Effector memory CD8-positive, alpha-beta T cell (primary cell): ENCODE results near the gene UTS2B.

Experiments used
- ATAC-seq: fragments of 150-1000 bp; cut with Tn5 transposase; replicated peaks from 2 replicates; pipeline ENCODE4 v1.10.0; 2021; ENCODE audit warnings: mild to moderate bottlenecking, moderate library complexity
- DNase-seq, 3 experiments: peaks; one replicate each; pipeline ENCODE4 v3.0.0; 2021
- H3K27ac Mint-ChIP-seq, 2 donors: one replicate each; pipeline ENCODE4 v1.8.0; 2022; ENCODE audit warnings: mild to moderate bottlenecking in 2 of 2, mixed read lengths in 2 of 2, moderate library complexity in 2 of 2
- H3K27me3 Mint-ChIP-seq, 2 donors: one replicate each; pipeline ENCODE4 v1.8.0; 2022; ENCODE audit warnings: mixed read lengths in 2 of 2
- H3K36me3 Mint-ChIP-seq: one replicate; pipeline ENCODE4 v1.8.0; 2022; ENCODE audit warnings: mild to moderate bottlenecking, moderate library complexity, mixed read lengths; ENCODE audit not compliant: insufficient read depth
- H3K4me1 Mint-ChIP-seq, 2 donors: one replicate each; pipeline ENCODE4 v1.8.0; 2022; ENCODE audit warnings: low read depth in 2 of 2, mixed read lengths in 2 of 2
- H3K4me3 Mint-ChIP-seq, 2 donors: one replicate each; pipeline ENCODE4 v1.8.0; 2022; ENCODE audit warnings: mild to moderate bottlenecking in 2 of 2, mixed read lengths in 2 of 2, moderate library complexity in 2 of 2
- H3K9me3 Mint-ChIP-seq, 2 donors: one replicate each; pipeline ENCODE4 v1.8.0; 2022; ENCODE audit warnings: mixed read lengths in 2 of 2

Gene UTS2B

GRCh38 chr3:191328383-191328961, 1.9 kb downstream of the UTS2B start:
- H3K4me1 Mint-ChIP-seq = peaks cover 5 to 11% of the 10 kb centered on the region in 2 donors
- ATAC-seq (no peak), DNase-seq (peak in 2 of 3 experiments; percentile 8 to 17)
- no peaks in the 10 kb centered on the region for H3K9me3 Mint-ChIP-seq
- H3K36me3 Mint-ChIP-seq = peaks cover 3% of the 10 kb centered on the region
- H3K4me3 Mint-ChIP-seq = peak overlapping the region; percentile 67 to 71
- H3K27me3 Mint-ChIP-seq = peaks cover 0 to 7% of the 10 kb centered on the region in 2 donors
- peak overlapping the region; percentile 63 to 93 for H3K27ac Mint-ChIP-seq

- DNase-seq = no peak
- no peak for ATAC-seq
- Mint-ChIP-seq H3K4me3 (no peak overlapping the region), H3K27me3 (peaks cover 0 to 7% of the 10 kb centered on the region in 2 donors), H3K36me3 (peaks cover 3% of the 10 kb centered on the region), H3K9me3 (no peaks in the 10 kb centered on the region), H3K27ac (no peak overlapping the region), H3K4me1 (peaks cover 5 to 11% of the 10 kb centered on the region in 2 donors)
These were observed 2.8 kb downstream of the UTS2B start for GRCh38 chr3:191327526-191327925.

DNA sequence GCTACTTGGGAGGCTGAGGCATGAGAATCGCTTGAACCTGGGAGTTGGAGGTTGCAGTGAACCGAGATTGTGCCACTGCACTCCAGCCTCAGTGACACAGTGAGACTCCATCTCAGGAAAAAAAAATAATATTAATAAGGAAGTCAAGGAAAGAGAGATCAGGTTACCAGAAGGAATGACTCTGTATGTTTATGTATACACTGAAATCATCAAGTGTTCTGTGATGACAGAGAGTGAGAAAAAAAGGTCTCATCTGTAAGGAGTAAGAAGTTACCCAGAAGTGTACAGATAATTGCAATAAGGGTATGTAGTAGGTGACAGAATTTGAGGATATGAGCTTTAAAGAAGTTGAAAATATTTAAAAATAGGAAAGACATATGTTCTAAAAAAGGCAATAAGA, 5.4 kb downstream of the UTS2B start:
- no peaks in the 10 kb centered on the region for H3K9me3 Mint-ChIP-seq
- peaks cover 0 to 7% of the 10 kb centered on the region in 2 donors for H3K27me3 Mint-ChIP-seq
- H3K4me1 Mint-ChIP-seq = peaks cover 0 to 3% of the 10 kb centered on the region in 2 donors
- DNase-seq (no peak), ATAC-seq (no peak)
- peaks cover 3% of the 10 kb centered on the region for H3K36me3 Mint-ChIP-seq
- H3K27ac Mint-ChIP-seq = no peak overlapping the region
- no peak overlapping the region for H3K4me3 Mint-ChIP-seq

DNA sequence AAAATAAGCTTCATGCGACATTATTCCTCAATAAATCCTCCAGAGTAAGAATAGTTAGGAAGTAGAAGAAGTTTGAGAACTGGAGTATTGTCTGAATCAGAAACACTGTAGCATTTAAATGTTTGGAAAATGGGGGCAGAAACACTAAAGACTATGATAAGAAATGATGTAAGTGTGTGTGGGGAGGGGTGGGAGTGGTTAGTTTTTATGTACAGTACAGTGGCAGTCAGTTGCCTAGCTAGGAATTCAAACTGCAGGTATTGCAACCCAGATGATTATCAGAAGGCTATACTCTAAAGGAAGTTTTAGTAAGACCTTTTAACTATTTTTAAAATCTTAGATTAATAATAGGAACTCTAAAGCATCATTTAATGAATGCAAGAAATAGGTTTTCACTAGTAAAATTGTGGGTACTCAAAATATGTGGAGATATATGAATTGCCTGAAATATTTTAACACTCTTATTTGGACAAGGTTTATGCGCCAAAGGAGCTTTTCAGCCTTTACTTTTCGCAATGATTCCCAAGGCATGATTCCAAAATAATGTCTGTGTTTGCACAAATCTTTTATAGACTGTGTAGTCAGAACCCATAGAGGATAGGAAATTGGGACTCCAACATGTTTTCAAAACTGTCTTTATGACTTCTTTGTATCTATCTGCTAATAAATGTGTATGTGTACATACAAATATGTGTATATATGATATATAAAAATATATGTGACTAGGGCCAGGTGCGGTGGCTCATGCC, 9.1 kb downstream of the UTS2B start:
- Mint-ChIP-seq H3K27me3 (no peaks in the 10 kb centered on the region), H3K4me1 (no peaks in the 10 kb centered on the region), H3K36me3 (no peaks in the 10 kb centered on the region), H3K9me3 (no peaks in the 10 kb centered on the region), H3K27ac (no peak overlapping the region), H3K4me3 (no peak overlapping the region)
- DNase-seq (no peak), ATAC-seq (no peak)

- no peak for ATAC-seq
- H3K27ac Mint-ChIP-seq = no peak overlapping the region
- no peaks in the 10 kb centered on the region for H3K9me3 Mint-ChIP-seq
- H3K27me3 Mint-ChIP-seq = no peaks in the 10 kb centered on the region
- no peaks in the 10 kb centered on the region for H3K4me1 Mint-ChIP-seq
- no peaks in the 10 kb centered on the region for H3K36me3 Mint-ChIP-seq
- DNase-seq = no peak
- no peak overlapping the region for H3K4me3 Mint-ChIP-seq
These were observed 10.0 kb downstream of the UTS2B start for GRCh38 chr3:191320316-191320715.

DNA sequence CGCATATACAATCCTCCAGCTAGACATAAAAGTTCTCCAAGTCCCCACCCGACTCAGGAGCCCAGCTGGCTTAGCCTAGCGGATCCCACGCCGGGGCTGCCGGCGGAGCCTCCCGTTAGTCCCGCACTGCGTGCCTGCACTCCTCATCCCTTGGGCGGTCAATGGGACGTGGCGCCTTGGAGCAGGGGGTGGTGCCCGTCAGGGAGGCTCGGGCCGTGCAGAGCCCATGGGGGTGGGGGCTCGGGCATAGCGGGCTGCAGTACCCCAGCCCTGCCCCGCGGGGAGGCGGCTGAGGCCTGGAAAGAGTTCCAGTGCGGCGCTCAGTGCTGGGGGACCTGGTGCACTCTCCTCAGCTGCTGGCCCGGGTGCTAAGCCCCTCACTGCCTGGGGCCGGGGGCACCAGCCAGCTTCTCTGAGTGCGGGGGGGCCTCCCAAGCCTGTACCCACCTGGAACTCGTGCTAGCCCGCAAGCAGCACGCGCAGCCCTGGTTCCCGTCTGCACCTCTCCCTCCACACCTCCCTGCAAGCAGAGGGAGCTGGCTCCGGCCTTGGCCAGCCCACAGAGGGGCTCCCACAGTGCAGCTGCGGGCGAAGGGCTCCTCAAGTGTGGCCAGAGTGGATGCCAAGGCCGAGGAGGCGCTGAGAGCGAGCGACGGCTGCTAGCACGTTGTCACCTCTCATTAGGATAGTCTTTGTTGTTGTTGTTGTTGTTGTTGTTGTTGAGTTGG, 13.3 kb downstream of the UTS2B start:
- Mint-ChIP-seq H3K9me3 (no peaks in the 10 kb centered on the region), H3K36me3 (no peaks in the 10 kb centered on the region), H3K4me1 (no peaks in the 10 kb centered on the region), H3K27ac (no peak overlapping the region), H3K4me3 (no peak overlapping the region), H3K27me3 (no peaks in the 10 kb centered on the region)
- ATAC-seq (no peak), DNase-seq (no peak)

DNA sequence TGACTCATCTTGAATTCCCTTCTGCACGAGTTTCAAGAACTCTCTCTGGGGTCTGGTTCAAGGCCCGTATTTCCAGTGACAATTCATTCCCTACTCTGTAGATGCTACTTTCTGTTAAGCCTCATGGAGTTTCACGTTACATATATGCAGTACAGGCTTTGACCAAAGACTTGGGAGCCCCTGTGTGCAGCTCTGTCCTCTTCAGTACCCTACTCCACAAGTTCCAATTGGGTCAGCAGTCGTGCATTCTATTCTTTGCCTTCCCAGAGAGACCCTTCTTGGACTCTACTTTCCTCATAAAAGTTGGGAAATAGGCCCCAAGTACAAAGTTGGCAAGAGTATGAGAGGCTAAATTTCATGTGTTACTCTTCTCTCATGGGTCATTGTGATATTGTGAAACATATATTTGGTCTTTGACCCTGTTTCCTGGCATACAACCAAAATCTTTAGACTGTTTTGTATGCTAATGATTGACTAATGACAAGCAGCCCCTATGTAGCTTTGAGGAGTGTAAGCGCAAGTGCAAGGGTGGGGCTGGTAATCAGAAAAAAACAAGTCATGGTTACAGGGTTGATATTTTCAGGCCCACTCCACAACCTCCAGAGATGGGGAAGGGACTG, 16.1 kb downstream of the UTS2B start:
- Mint-ChIP-seq H3K36me3 (no peaks in the 10 kb centered on the region), H3K27ac (no peak overlapping the region), H3K27me3 (no peaks in the 10 kb centered on the region), H3K4me1 (no peaks in the 10 kb centered on the region), H3K9me3 (no peaks in the 10 kb centered on the region), H3K4me3 (no peak overlapping the region)
- DNase-seq (no peak), ATAC-seq (no peak)

GRCh38 chr3:191313296-191313695, 17.0 kb downstream of the UTS2B start:
- no peaks in the 10 kb centered on the region for H3K9me3 Mint-ChIP-seq
- no peaks in the 10 kb centered on the region for H3K36me3 Mint-ChIP-seq
- no peaks in the 10 kb centered on the region for H3K27me3 Mint-ChIP-seq
- no peak overlapping the region for H3K4me3 Mint-ChIP-seq
- no peaks in the 10 kb centered on the region for H3K4me1 Mint-ChIP-seq
- ATAC-seq (no peak), DNase-seq (no peak)
- no peak overlapping the region for H3K27ac Mint-ChIP-seq

GRCh38 chr3:191307341-191307740, 23.0 kb downstream of the UTS2B start:
- H3K4me1 Mint-ChIP-seq = no peaks in the 10 kb centered on the region
- no peaks in the 10 kb centered on the region for H3K27me3 Mint-ChIP-seq
- H3K4me3 Mint-ChIP-seq = no peak overlapping the region
- ATAC-seq = no peak
- H3K36me3 Mint-ChIP-seq = peaks cover 2% of the 10 kb centered on the region
- H3K9me3 Mint-ChIP-seq = peaks cover 0 to 2% of the 10 kb centered on the region in 2 donors
- H3K27ac Mint-ChIP-seq = no peak overlapping the region
- no peak for DNase-seq

DNA sequence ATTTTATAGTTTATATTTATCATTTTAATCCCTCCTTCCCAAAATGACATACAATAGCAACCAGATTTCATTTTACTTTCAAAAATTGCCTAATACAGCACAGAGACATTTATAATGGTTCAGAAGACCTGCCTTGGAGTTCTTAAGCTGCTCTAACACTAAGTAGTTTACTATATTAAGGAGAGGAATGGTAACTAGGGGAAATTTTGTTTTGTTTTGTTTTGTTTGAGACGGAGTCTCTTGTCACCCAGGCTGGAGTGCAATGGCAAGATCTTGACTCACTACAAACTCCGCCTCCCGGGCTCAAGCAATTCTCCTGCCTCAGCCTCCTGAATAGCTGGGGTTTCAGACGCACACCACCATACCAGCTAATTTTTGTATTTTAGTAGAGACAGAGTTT, 23.9 kb downstream of the UTS2B start:
- no peaks in the 10 kb centered on the region for H3K27me3 Mint-ChIP-seq
- no peaks in the 10 kb centered on the region for H3K4me1 Mint-ChIP-seq
- H3K9me3 Mint-ChIP-seq = peaks cover 0 to 4% of the 10 kb centered on the region in 2 donors
- no peak for DNase-seq
- H3K4me3 Mint-ChIP-seq = no peak overlapping the region
- no peak overlapping the region for H3K27ac Mint-ChIP-seq
- ATAC-seq = no peak
- peaks cover 2% of the 10 kb centered on the region for H3K36me3 Mint-ChIP-seq

- Mint-ChIP-seq H3K27ac (no peak overlapping the region), H3K9me3 (peaks cover 0 to 4% of the 10 kb centered on the region in 2 donors), H3K36me3 (peaks cover 2% of the 10 kb centered on the region), H3K4me3 (no peak overlapping the region), H3K4me1 (no peaks in the 10 kb centered on the region), H3K27me3 (no peaks in the 10 kb centered on the region)
- no peak for DNase-seq
- ATAC-seq = no peak
These were observed 26.7 kb downstream of the UTS2B start for GRCh38 chr3:191303596-191303995.

DNA sequence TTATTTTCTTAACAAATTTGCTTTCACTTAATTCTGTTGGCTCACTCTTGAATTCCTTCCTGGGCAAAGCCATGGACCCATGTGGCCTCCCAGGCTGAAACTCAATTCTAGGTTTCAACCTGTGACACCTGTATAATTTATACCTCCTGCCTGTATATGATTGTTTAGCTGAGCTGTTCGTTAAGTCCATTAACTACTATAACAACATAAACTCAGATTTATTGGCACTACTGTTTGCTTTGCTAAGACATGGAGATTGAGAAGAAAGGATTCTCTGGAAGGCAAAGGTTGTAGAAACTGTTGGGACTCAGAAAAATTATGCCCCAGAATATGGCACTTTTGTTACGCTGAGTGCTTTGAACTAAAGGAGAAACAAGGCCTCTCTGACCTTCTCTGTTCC, 27.9 kb downstream of the UTS2B start:
- Mint-ChIP-seq H3K27me3 (no peaks in the 10 kb centered on the region), H3K4me3 (no peak overlapping the region), H3K4me1 (no peaks in the 10 kb centered on the region)

DNA sequence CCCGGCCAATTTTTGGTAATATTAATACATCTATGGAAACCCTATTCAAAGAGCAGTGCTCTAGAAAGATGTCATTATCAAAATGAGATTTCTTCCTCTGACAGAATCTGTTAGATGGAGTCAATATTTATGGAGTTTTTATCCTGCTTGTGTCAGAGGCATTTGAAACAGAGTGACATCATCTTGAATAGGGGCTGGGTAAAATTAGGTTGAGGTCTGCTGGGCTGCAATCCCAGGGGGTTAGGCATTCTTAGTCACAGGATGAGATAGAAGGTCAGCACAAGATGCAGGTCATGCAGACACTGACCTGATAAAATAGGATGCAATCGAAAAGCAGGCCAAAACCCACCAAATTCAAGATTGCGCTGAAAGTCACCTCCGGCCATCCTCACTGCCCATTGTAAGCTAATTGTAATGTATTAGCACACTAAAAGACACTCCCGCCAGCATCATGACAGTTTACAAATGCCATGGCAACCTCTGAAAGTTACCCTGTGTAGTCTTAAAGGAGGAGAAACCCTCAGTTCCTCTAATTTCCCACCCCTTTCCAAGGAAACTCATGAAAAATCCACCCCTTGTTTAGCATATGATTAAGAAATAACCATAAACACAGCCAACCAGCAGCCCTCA, 28.4 kb downstream of the UTS2B start:
- no peak for ATAC-seq
- H3K27me3 Mint-ChIP-seq = no peaks in the 10 kb centered on the region
- H3K36me3 Mint-ChIP-seq = peaks cover 2% of the 10 kb centered on the region
- H3K27ac Mint-ChIP-seq = no peak overlapping the region
- H3K4me3 Mint-ChIP-seq = no peak overlapping the region
- peaks cover 0 to 4% of the 10 kb centered on the region in 2 donors for H3K9me3 Mint-ChIP-seq
- DNase-seq = no peak
- no peaks in the 10 kb centered on the region for H3K4me1 Mint-ChIP-seq

More for the DNA sequence above, 27.9 kb downstream of the UTS2B start:
- Mint-ChIP-seq H3K27ac (no peak overlapping the region), H3K9me3 (peaks cover 0 to 4% of the 10 kb centered on the region in 2 donors), H3K36me3 (peaks cover 2% of the 10 kb centered on the region)
- ATAC-seq = no peak
- no peak for DNase-seq
